H9 (cell line): ENCODE data around the gene ALOX15B. TPM values are rescaled to one million over a fixed set of nuclear protein-coding genes. Genes with fewer than 3 reads are reported as not detected.

Experiments used
- DNase-seq: peaks from one replicate; pipeline ENCODE4 v3.0.0-alpha.2; 2017
- H2AFZ ChIP-seq: one replicate; pipeline ENCODE4 v1.6.1; 2013; ENCODE audit warnings: mild to moderate bottlenecking, low read length, control low read depth, moderate library complexity
- H2AK5ac ChIP-seq: 2 replicates; pipeline ENCODE4 v1.6.1; 2013; ENCODE audit warnings: low read length, control low read depth, mixed read lengths; ENCODE audit not compliant: insufficient read length
- H2BK120ac ChIP-seq: one replicate; pipeline ENCODE4 v1.6.1; 2013; ENCODE audit warnings: low read depth, mild to moderate bottlenecking, low read length, control low read depth, inconsistent platforms; ENCODE audit not compliant: poor library complexity, severe bottlenecking
- H2BK12ac ChIP-seq: 2 replicates; pipeline ENCODE4 v1.6.1; 2013; ENCODE audit warnings: low read length, control low read depth, mixed read lengths, low read depth; ENCODE audit not compliant: insufficient read length
- H2BK15ac ChIP-seq: 2 replicates; pipeline ENCODE4 v1.6.1; 2013; ENCODE audit warnings: low read depth, low read length, control low read depth
- H2BK20ac ChIP-seq: one replicate; pipeline ENCODE4 v1.6.1; 2013; ENCODE audit warnings: low read depth, mild to moderate bottlenecking, low read length, control low read depth, inconsistent platforms; ENCODE audit not compliant: poor library complexity, severe bottlenecking
- H2BK5ac ChIP-seq: 2 replicates; pipeline ENCODE4 v1.6.1; 2013; ENCODE audit warnings: low read length, control low read depth, mixed read lengths; ENCODE audit not compliant: insufficient read length
- H3K14ac ChIP-seq: 2 replicates; pipeline ENCODE4 v1.6.1; 2013; ENCODE audit warnings: low read length, control low read depth; ENCODE audit not compliant: insufficient read depth
- H3K18ac ChIP-seq: 2 replicates; pipeline ENCODE4 v1.6.1; 2013; ENCODE audit warnings: low read depth, mild to moderate bottlenecking, mixed read lengths, low read length, control low read depth; ENCODE audit not compliant: insufficient read length
- H3K23ac ChIP-seq: 2 replicates; pipeline ENCODE4 v1.6.1; 2013; ENCODE audit warnings: low read length, control low read depth, mixed read lengths, low read depth; ENCODE audit not compliant: insufficient read length
- H3K23me2 ChIP-seq: 2 replicates; pipeline ENCODE4 v1.6.1; 2013; ENCODE audit warnings: low read depth, mild to moderate bottlenecking, mixed read lengths, low read length, control low read depth; ENCODE audit not compliant: insufficient read length, poor library complexity, severe bottlenecking
- H3K27ac ChIP-seq: 2 replicates; pipeline ENCODE4 v1.5.1; 2013; ENCODE audit warnings: low read length, control low read depth, mixed read lengths, low read depth; ENCODE audit not compliant: insufficient read length
- H3K27me3 ChIP-seq: 2 replicates; pipeline ENCODE4 v1.6.1; 2013; ENCODE audit warnings: low read length, control low read depth, inconsistent platforms; ENCODE audit not compliant: insufficient read depth
- H3K4ac ChIP-seq: 2 replicates; pipeline ENCODE4 v1.6.1; 2013; ENCODE audit warnings: low read depth, mild to moderate bottlenecking, control low read depth, inconsistent platforms, low read length, moderate library complexity
- H3K4me1 ChIP-seq: 2 replicates; pipeline ENCODE4 v1.6.1; 2013; ENCODE audit warnings: low read length, control low read depth, inconsistent platforms; ENCODE audit not compliant: insufficient read depth
- H3K4me2 ChIP-seq: 2 replicates; pipeline ENCODE4 v1.6.1; 2013; ENCODE audit warnings: low read length, control low read depth, mixed read lengths; ENCODE audit not compliant: insufficient read length, insufficient read depth
- H3K56ac ChIP-seq: 2 replicates; pipeline ENCODE4 v1.6.1; 2013; ENCODE audit warnings: low read depth, mild to moderate bottlenecking, mixed read lengths, low read length, control low read depth; ENCODE audit not compliant: insufficient read length
- H3K79me1 ChIP-seq: 2 replicates; pipeline ENCODE4 v1.6.1; 2013; ENCODE audit warnings: low read depth, mild to moderate bottlenecking, moderate library complexity, low read length, control low read depth, inconsistent platforms; ENCODE audit not compliant: insufficient read depth, poor library complexity, severe bottlenecking
- H3K79me2 ChIP-seq: 2 replicates; pipeline ENCODE4 v1.6.1; 2013; ENCODE audit warnings: low read length, control low read depth, inconsistent platforms; ENCODE audit not compliant: insufficient read depth
- H3K9ac ChIP-seq: 2 replicates; pipeline ENCODE4 v1.6.1; 2013; ENCODE audit warnings: low read length, control low read depth, mixed read lengths; ENCODE audit not compliant: insufficient read length; ENCODE audit errors: extremely low read depth
- H3K9me3 ChIP-seq: one replicate; pipeline ENCODE4 v1.6.1; 2013; ENCODE audit warnings: low read depth, low read length, inconsistent platforms; ENCODE audit not compliant: control insufficient read depth
- H3T11ph ChIP-seq: one replicate; pipeline ENCODE4 v1.6.1; 2013; ENCODE audit warnings: mild to moderate bottlenecking, low read length, control low read depth, inconsistent platforms
- H4K20me1 ChIP-seq: one replicate; pipeline ENCODE4 v1.6.1; 2013; ENCODE audit not compliant: control insufficient read depth, insufficient read length, insufficient read depth
- H4K5ac ChIP-seq: 2 replicates; pipeline ENCODE4 v1.6.1; 2013; ENCODE audit warnings: low read depth, mild to moderate bottlenecking, mixed read lengths, low read length, control low read depth; ENCODE audit not compliant: insufficient read length
- H4K8ac ChIP-seq: replicated peaks from 2 replicates; pipeline ENCODE4 v1.6.1; 2013; ENCODE audit warnings: low read length, control low read depth, mixed read lengths, low read depth; ENCODE audit not compliant: insufficient read length
- H4K91ac ChIP-seq: 2 replicates; pipeline ENCODE4 v1.6.1; 2013; ENCODE audit warnings: low read depth, mild to moderate bottlenecking, moderate library complexity, mixed read lengths, low read length, control low read depth; ENCODE audit not compliant: insufficient read length
- H3K27ac Mint-ChIP-seq, 3 experiments: 2 replicates in 2 of 3; 3 replicates in 1 of 3; pipeline ENCODE4 v1.8.0; 2020 to 2021; ENCODE audit warnings: mixed read lengths in 3 of 3, mild to moderate bottlenecking in 1 of 3, moderate library complexity in 1 of 3
- H3K27me3 Mint-ChIP-seq: 2 replicates; pipeline ENCODE4 v1.8.0; 2021; ENCODE audit warnings: low read depth, mild to moderate bottlenecking, moderate library complexity, mixed read lengths
- H3K36me3 Mint-ChIP-seq, 3 experiments: 2 replicates in 2 of 3; 3 replicates in 1 of 3; pipeline ENCODE4 v1.8.0; 2020 to 2021; ENCODE audit warnings: low read depth in 3 of 3, mixed read lengths in 3 of 3; ENCODE audit not compliant: insufficient read depth in 1 of 3
- H3K4me1 Mint-ChIP-seq, 2 experiments: 2 replicates each; pipeline ENCODE4 v1.8.0; 2020; ENCODE audit warnings: mixed read lengths in 2 of 2
- H3K4me3 Mint-ChIP-seq, 2 experiments: 2 replicates in 1 of 2; 3 replicates in 1 of 2; pipeline ENCODE4 v1.8.0; 2020 to 2021; ENCODE audit warnings: mild to moderate bottlenecking in 2 of 2, mixed read lengths in 2 of 2, moderate library complexity in 1 of 2
- H3K9me3 Mint-ChIP-seq, 2 experiments: 2 replicates in 1 of 2; 3 replicates in 1 of 2; pipeline ENCODE4 v1.8.0; 2020; ENCODE audit warnings: mild to moderate bottlenecking in 2 of 2, mixed read lengths in 2 of 2, moderate library complexity in 1 of 2
- CTCF ChIP-seq: fragments of 200-600 bp; sonication (generic); conservative IDR thresholded peaks from 3 replicates; pipeline ENCODE4 v1.8.0; 2021; ENCODE audit warnings: antibody characterized with exemption, mild to moderate bottlenecking
- WGBS: extraction: QIAGEN DNeasy Blood & Tissue Kit; methylation state at CpG from one replicate; pipeline ENCODE4 v1.1.7; 2013; ENCODE audit warnings: missing lambda C conversion rate, low lambda C conversion rate, mixed read lengths; ENCODE audit not compliant: insufficient read length; ENCODE audit errors: extremely low coverage; 5-methylcytosine and 5-hydroxymethylcytosine counted together
- total RNA-seq: library from RNA; stranded (reverse); gene quantifications from 2 replicates; pipeline ENCODE4 v1.2.1, GENCODE V29; 2021

ALOX15B gene
- total RNA-seq, 1 experiment from 2014 or later: not detected

- no peaks in the 10 kb centered on the region for H3K79me2 ChIP-seq
Measured at GRCh38 chr17:8046306-8046928, 7.6 kb downstream of the ALOX15B start.

More at GRCh38 chr17:8046306-8046928, 7.6 kb downstream of the ALOX15B start:
- WGBS: no CpG with 5 or more reads among the region's 11 CpGs
- no peak overlapping the region for H2AFZ ChIP-seq
- no peaks in the 10 kb centered on the region for H3K79me1 ChIP-seq
- H3K27me3 ChIP-seq: no peaks in the 10 kb centered on the region
- no peak overlapping the region for H4K91ac ChIP-seq
- Mint-ChIP-seq H3K9me3 (no peaks in the 10 kb centered on the region; a peak in 1 of 5 replicates), H3K27me3 (peaks cover 37% of the 10 kb centered on the region), H3K4me1 (peaks cover 3 to 6% of the 10 kb centered on the region in 2 experiments; a peak in 3 of 4 replicates), H3K36me3 (no peaks in the 10 kb centered on the region), H3K4me3 (no peak overlapping the region), H3K27ac (no peak overlapping the region)
- no peak overlapping the region for H4K5ac ChIP-seq
- no peak overlapping the region for H2BK12ac ChIP-seq
- H3K23me2 ChIP-seq: no peaks in the 10 kb centered on the region
- H2BK120ac ChIP-seq: no peak overlapping the region
- H2BK20ac ChIP-seq: no peak overlapping the region
- H3K27ac ChIP-seq: no peak overlapping the region
- no peaks in the 10 kb centered on the region for H3K4me1 ChIP-seq
- no peak overlapping the region for H3K4me2 ChIP-seq
- H2AK5ac ChIP-seq: no peak overlapping the region
- H3K9me3 ChIP-seq: no peaks in the 10 kb centered on the region
- H3K4ac ChIP-seq: no peak overlapping the region
- H4K8ac ChIP-seq: no peak overlapping the region
- no peak overlapping the region for H3T11ph ChIP-seq
- H3K9ac ChIP-seq: no peak overlapping the region
- no peak overlapping the region for H3K14ac ChIP-seq
- H3K23ac ChIP-seq: no peak overlapping the region
- no peak for TF ChIP-seq CTCF
- no peak overlapping the region for H3K56ac ChIP-seq
- no peak overlapping the region for H3K18ac ChIP-seq
- H2BK15ac ChIP-seq: no peak overlapping the region
- no peak for DNase-seq
- H2BK5ac ChIP-seq: no peak overlapping the region
- H4K20me1 ChIP-seq: no peaks in the 10 kb centered on the region
